ENCODE measurements around the gene STK33. TPM values are rescaled to one million over a fixed set of nuclear protein-coding genes. Genes with fewer than 3 reads are reported as not detected.

STK33 gene
- total RNA-seq, 3 donors from 2014 or later: 0.33 to 2.4 (median 1.2) TPM

- Histone ChIP-seq H3K27ac (no peak overlapping the region), H3K36me3 (no peaks in the 10 kb centered on the region), H3K4me3 (no peak overlapping the region), H3K27me3 (no peaks in the 10 kb centered on the region), H3K9me3 (no peaks in the 10 kb centered on the region), H3K4me1 (no peaks in the 10 kb centered on the region)
- no peak for TF ChIP-seq CTCF (IDR thresholded peaks at IDR 0.05)
- no peak for TF ChIP-seq POLR2A (IDR thresholded peaks at IDR 0.05)
- TF ChIP-seq POLR2AphosphoS5 (IDR thresholded peaks at IDR 0.05): no peak
- intact Hi-C loops (cut with DNase I; ENCODE audit: low total_unique reads): no loop called here
- no peak for DNase-seq (ENCODE audit: low spot score in 2 of 2)
These were observed 9.7 kb upstream of the STK33 start for GRCh38 chr11:8603696-8604077.

- no peak for DNase-seq (ENCODE audit: low spot score in 2 of 2)
- no peaks in the 10 kb centered on the region for H3K4me1 ChIP-seq
- intact Hi-C loops (cut with DNase I; ENCODE audit: low total_unique reads): no loop called here
These were observed 7.5 kb upstream of the STK33 start for GRCh38 chr11:8601376-8602133.

GRCh38 chr11:8598506-8598905 lies 4.5 kb upstream of the STK33 start:
- H3K27ac ChIP-seq: no peak overlapping the region
- no peaks in the 10 kb centered on the region for H3K36me3 ChIP-seq
- no peak overlapping the region for H3K4me3 ChIP-seq
- peaks cover 0 to 5% of the 10 kb centered on the region in 2 donors for H3K4me1 ChIP-seq
- H3K9me3 ChIP-seq: no peaks in the 10 kb centered on the region
- peaks cover 0 to 10% of the 10 kb centered on the region in 2 donors for H3K27me3 ChIP-seq
- DNase-seq (ENCODE audit: low spot score in 2 of 2): no peak
- TF ChIP-seq CTCF (IDR thresholded peaks at IDR 0.05) (no peak), POLR2A (IDR thresholded peaks at IDR 0.05) (no peak), POLR2AphosphoS5 (IDR thresholded peaks at IDR 0.05) (no peak)
- intact Hi-C loops (cut with DNase I; ENCODE audit: low total_unique reads): no loop called here

More at GRCh38 chr11:8601376-8602133, 7.5 kb upstream of the STK33 start:
- Histone ChIP-seq H3K27ac (no peak overlapping the region), H3K4me3 (no peak overlapping the region), H3K36me3 (no peaks in the 10 kb centered on the region), H3K9me3 (no peaks in the 10 kb centered on the region), H3K27me3 (no peaks in the 10 kb centered on the region)
- TF ChIP-seq POLR2A (IDR thresholded peaks at IDR 0.05): no peak
- TF ChIP-seq POLR2AphosphoS5 (IDR thresholded peaks at IDR 0.05): no peak
- no peak for TF ChIP-seq CTCF (IDR thresholded peaks at IDR 0.05)

- intact Hi-C loops (cut with DNase I; ENCODE audit: low total_unique reads): no loop called here
- TF ChIP-seq CTCF (IDR thresholded peaks at IDR 0.05): no peak
- TF ChIP-seq POLR2AphosphoS5 (IDR thresholded peaks at IDR 0.05): no peak
- no peaks in the 10 kb centered on the region for H3K36me3 ChIP-seq
- H3K4me3 ChIP-seq: no peak overlapping the region
- peaks cover 0 to 5% of the 10 kb centered on the region in 2 donors for H3K4me1 ChIP-seq
- no peak overlapping the region for H3K27ac ChIP-seq
- H3K9me3 ChIP-seq: no peaks in the 10 kb centered on the region
- no peak for DNase-seq (ENCODE audit: low spot score in 2 of 2)
- peaks cover 0 to 14% of the 10 kb centered on the region in 2 donors for H3K27me3 ChIP-seq
These were observed 3.2 kb upstream of the STK33 start for GRCh38 chr11:8597182-8597581.

DNA sequence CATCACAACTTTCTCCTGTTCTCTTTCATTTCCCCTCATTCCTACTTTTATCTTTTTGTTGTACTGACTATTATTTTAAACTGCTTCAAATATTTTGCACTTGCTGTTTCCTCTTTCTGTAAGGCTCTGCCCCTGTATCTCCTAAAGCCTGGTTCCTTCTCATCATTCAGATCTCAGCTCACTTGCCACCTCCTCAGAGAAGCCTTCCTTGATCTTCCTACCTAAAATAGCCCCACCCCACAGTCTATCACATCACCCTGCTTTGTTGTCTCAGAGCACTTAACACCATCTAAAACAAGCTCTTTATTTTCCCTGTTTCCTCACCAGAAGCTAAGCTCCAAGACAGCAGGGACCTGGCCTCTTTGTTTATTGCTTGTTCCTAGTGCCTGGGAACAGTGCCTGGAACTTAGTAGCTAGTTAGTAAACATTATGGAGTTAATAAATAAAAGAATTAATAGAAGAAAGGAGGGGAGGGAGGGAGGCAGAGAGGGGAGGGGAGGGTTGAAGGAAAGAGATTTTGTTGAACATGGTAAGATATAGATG lies 2.5 kb upstream of the STK33 start:
- DNase-seq (ENCODE audit: low spot score in 2 of 2): no peak
- intact Hi-C loops (cut with DNase I; ENCODE audit: low total_unique reads): no loop called here
- no peak overlapping the region for H3K4me3 ChIP-seq
- H3K9me3 ChIP-seq: no peaks in the 10 kb centered on the region
- TF ChIP-seq POLR2AphosphoS5 (IDR thresholded peaks at IDR 0.05): no peak
- TF ChIP-seq POLR2A (IDR thresholded peaks at IDR 0.05): no peak
- TF ChIP-seq CTCF (IDR thresholded peaks at IDR 0.05): no peak
- peaks cover 0 to 5% of the 10 kb centered on the region in 2 donors for H3K4me1 ChIP-seq
- no peaks in the 10 kb centered on the region for H3K36me3 ChIP-seq
- peaks cover 0 to 14% of the 10 kb centered on the region in 2 donors for H3K27me3 ChIP-seq
- no peak overlapping the region for H3K27ac ChIP-seq
